Left lobe of liver (tissue), 2 donors: ENCODE data around the gene BEND3. TPM values are rescaled to one million over a fixed set of nuclear protein-coding genes. Genes with fewer than 3 reads are reported as not detected.
"Not testable (repeated sequence)": the region's sequence is repeated elsewhere in the genome, so short reads cannot be mapped to it uniquely, and the experiment has no call there.

Source experiments
- ATAC-seq: fragments of 200-7000 bp; cut with Tn5 transposase; one replicate; pipeline ENCODE4 v1.9.1; 2020; ENCODE audit warnings: mild to moderate bottlenecking, moderate library complexity
- DNase-seq: peaks from one replicate; pipeline ENCODE4 v3.0.0-alpha.2; 2020; ENCODE audit warnings: low spot score
- total RNA-seq: library from RNA; stranded (reverse); gene quantifications from one replicate; pipeline ENCODE4 v1.2.1, GENCODE V29; 2021
- donor health status: DM: no; HTN: no; CAD: no; lungs with moderate emphysema.
- donor health status: DM: no; HTN: yes; CAD: no.

The BEND3 gene
- total RNA-seq, 1 donor from 2014 or later, result 0.75 TPM

DNA sequence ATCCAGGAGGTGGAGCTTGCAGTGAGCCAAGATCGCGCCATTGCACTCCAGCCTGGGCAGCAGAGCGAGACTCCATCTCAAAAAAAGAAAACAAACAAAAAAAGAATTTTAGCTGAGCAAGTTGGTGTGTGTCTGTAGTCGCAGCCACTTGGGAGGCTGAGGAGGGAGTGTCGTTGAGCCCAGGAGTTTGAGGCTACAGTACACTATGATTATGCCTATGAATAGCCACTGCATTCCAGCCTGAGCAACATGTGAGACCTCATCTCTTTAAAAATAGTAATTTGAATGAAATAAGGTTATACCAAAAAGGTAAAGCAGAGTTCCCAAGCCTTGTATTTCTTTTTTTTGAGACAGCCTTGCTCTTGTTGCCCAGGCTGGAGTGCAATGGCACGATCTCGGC is 67.5 kb downstream of the BEND3 start:
- ATAC-seq (no peak), DNase-seq (no peak)

DNA sequence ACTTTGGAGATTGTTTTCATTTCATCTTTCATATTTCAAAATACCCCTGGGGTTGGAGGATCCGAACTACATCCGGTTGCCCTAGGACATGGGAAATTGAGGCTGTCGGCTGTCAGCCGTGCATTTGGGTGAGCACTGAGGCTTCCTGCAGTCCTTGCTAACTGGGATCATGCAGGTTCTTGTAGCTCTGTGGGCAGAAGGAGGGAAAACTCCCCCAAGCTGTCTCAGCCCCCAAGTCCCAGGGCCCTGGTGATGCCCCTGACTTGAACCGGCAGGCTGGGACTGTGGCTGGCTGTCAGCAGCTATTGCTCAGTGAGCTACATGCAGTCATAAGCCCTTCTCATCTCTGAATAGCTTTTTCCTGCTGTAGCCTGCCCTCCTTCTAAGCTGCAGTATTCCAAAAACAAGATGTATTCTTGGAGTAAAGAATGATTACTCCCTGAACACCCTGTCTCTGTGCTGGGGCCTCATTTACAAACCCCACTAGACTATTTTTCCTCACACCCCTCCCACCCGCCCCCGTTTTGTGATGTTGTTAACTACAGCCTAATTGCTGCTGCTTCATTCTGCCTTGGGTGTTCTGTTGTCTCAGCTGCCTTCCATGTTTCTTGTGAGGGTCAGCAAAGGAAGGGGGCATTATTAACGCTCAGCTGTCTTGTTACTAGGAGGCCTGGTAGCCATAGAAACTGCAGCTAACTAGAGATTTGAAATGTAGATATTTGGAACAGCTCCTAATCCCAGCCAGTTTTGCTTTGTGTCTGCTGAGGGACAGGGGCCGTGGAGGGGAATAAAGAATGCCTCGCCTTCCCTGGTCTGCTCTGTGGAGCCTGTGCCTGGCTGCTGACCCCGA is 69.3 kb downstream of the BEND3 start:
- DNase-seq (no peak), ATAC-seq (no peak)

DNA sequence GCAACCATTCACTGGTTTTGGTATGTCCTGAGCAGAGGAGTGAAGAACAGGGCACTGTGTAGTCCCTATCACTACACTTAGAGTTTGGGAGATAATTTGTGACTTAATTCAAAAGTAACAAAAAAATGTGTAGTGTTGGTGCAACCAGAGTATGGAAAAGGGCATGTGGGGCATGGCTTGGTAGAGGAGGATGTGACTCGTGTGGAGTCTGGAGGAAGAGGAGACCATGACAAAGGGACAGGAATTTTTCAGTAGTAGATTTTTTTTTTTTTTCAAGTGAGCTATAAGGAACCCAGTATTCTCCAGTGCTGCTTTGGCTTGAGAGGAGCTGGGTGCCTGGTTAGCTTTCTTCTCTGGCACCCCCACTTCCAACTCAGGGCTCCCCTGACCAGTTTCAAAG is 82.2 kb downstream of the BEND3 start:
- no peak for ATAC-seq
- no peak for DNase-seq

DNA sequence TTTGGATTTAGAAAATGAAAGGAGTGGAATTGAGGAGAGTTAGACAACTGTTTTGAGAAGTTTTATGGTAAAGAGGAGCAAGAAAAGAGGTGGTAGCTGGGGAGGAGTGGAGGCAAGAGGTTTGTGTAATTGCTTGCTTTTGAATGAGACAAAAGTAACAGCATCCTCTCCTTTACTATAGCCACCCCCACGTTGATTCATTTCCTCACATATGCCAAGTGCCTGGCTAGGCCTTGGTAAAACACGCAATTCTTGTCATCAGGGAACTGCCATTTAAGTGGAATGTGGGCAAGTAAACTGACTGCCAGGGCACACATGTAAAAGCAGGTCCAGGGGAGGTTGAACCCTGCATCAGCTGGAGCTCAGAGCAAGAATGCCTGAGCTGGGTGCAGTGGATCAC is 83.3 kb downstream of the BEND3 start:
- DNase-seq (no peak), ATAC-seq (no peak)

DNA sequence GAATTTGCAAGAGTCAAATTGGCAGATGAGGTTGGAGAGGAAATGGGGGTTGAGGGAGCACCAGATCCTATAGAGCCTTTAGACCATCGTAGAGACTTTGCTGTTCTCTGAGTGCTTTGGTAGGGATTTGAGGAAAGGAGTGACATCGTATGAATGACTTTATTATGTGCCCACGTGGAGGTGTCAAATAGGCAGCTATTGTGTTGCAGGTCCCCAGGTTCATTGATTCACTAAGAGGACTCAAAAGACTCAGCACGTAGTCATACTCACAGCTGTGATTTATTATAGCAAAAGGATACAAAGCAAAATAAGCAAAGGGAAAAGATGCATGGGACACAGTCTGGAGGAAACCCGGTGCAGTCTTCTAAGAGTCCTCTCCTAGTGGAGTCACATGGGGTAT is 85.2 kb downstream of the BEND3 start:
- ATAC-seq, result no peak
- no peak for DNase-seq

DNA sequence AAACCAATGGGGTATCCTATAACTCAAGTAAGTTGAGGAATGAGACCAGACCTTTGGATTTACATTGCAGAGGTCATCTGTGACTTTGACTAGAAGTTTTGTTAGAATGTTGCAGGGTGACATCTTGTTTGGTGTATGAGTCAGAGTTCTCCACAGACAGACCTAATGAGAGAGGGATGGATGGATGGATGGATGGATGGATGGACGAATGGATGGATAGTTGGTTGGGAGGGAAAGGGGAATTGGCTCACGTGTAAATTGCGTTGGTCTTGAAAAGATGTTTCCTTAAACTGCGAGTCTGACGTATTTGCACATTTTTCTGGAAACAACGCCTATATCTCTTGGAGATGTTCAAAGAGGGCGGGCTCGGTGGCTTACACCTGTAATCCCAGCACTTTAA is 88.3 kb downstream of the BEND3 start:
- ATAC-seq, result no peak

DNA sequence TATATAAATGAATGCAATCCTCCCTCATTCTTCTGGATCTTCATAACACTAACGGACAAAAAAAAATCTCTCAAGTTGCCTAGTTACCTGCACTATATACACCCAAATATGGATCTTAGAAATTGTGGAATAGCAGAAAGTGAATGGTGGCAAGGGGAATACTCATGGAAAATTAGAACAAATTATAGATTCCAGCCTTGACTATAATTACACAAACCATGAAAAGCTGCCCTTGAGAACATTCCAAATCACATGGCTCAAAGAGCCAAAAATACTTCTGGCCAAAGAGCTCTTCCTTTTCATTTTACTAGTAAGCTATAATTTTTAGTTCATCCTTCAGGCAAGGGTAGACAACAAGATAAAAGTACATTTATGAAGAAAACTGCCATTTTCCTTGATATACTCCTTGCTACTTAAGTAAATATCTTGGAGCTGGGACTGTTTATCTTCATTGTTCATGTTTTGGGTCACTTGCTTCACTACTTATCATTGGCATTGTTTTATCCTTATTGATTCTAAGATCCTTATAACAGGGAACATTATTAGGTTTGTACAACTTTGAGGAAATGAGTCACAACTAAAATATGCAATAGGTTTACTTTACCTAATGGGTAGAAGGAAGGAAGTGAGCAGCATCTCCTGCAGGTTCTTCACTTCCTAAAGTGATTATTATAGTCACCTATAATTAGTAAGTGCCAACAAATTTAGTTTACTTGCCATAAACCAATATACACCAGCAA is 93.7 kb downstream of the BEND3 start:
- DNase-seq (no peak), ATAC-seq (no peak)

More for the DNA sequence above, 88.3 kb downstream of the BEND3 start:
- DNase-seq, result no peak

DNA sequence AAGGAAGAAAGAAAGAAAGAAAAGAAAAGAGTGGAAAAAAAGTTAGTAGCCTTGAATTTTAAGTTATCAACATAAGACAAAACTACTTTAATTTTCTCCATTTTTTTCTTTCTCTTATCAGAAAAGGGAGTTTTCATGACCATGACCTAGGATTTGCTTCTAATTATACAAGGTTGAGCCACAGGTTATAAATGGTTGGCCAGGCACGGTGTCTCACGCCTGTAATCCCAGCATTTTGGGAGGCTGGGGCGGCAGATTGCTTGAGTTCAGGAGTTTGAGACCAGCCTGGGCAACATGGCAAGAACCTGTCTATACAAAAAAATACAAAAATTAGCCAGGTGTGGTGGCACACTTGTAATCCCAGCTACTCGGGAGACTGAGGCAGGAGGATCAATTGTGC is 95.1 kb downstream of the BEND3 start:
- no peak for DNase-seq
- no peak for ATAC-seq

DNA sequence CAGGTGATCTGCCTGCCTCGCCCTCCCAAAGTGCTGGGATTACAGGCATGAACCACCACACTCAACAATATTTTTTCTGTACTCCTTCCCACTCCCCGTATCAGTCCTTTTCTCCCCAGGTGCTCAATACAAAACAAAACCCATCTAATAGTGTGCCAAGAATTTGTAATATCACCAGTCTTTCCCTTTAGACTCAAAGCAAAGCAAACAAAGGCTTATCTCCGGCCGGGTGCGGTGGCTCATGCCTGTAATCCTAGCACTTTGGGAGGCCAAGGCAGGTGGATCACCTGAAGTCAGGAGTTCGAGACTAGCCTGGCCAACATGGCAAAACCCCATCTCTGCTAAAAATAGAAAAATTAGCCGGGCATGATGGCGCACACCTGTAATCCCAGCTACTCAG is 95.7 kb downstream of the BEND3 start:
- not testable (repeated sequence) for ATAC-seq, DNase-seq

DNA sequence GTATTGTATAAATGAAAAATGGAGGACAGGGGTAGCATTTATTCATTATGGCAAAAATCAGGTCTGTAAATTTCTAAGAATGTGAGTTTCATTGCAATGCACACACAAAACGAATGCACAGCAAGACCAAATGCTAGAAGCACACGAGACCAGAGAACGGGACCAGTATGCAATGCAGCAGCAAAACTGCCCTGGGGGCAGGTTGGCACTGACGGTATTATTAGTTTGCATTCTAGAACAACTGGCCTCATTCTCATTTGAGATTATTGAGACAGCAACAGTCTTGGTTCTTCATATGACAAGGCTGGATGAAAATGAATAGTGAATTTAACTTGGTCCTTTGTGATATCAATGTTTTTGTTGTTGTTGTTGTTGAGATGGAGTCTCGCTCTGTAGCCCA is 96.3 kb downstream of the BEND3 start:
- DNase-seq (no peak), ATAC-seq (no peak)

Other genes starting within 250 kb of the BEND3 start
- gene CD24, start 140.8 kb downstream of the BEND3 start, total RNA-seq, result 12.0 TPM
- 9.4 TPM for gene MTRES1, start 87.3 kb downstream of the BEND3 start, total RNA-seq